ENCODE data around the gene P2RY2.

The P2RY2 gene

DNA sequence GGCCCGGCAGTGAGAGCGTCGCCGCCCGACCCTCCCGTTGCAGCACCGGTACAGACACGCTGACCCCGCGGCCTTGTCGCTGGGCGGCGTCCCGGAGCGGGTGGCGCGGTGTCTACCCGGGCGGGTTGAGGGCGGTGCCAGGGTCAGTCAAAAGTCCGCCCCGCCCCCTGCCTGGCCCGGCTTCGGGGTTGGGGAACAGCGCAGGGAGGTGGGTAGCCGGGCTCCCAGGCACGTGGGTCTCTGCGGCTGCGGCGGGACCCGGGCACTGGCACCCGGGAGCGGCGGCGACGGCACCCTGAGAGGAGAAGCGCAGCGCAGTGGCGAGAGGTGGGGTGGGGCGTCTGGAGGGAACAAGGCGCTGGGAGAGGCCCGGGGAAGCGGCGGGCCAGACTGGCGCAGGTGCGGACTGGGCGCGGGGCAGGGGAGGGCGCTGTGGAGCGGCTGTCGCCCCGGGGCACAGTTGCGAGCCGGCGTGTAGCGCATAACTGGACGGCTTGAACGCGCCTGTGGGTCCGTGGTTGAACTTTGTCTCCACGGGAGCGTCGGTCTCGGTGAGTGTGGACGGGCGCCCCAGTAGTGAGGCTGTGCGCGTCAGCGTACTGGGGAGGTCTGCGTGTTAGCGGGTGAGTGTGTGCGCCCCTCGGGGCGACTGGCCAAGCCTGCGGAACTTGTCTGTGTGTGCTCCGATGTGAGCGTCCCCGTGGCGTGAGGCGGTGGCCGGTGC, at the start of gene P2RY2:
P2RY2 (plus strand) TSS at position 176 of the 724 bp plus-strand sequence. CDS start 15,879 bp downstream, outside the sequence.
- DNase-seq (ENCODE audit: low spot score) = no peak

DNA sequence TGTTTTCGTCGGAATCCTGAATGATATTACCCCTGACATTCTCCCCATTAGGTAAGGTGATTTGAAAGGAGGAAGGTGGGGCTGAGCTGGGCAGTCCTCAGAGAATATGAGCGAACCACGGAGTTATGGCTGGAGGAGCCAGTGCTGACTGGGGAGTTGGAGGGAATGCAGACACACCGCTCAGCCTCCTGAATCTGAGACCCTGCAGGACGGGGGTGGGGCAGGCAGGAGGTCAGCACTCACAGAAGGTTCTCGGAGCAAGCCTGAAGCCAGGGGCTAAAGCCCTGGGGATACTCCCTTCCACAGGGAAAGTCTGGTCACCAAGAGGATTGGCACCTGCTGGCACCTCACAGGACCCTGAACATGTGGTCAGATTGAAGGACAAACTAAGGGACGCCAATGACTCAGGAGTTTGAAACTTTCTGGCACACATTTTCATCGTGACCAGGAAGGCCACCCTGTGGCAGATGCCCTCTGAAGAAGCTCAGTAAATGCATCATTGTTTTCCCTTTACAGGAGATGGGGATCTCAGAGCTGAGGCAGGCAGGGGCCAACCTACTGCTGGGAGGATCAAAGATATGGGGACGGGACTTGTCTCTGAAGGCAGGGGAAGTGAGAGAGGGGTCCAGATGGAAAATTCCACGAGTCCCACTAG, 49.0 kb upstream of the P2RY2 start:
- DNase-seq (ENCODE audit: low spot score) = no peak

DNA sequence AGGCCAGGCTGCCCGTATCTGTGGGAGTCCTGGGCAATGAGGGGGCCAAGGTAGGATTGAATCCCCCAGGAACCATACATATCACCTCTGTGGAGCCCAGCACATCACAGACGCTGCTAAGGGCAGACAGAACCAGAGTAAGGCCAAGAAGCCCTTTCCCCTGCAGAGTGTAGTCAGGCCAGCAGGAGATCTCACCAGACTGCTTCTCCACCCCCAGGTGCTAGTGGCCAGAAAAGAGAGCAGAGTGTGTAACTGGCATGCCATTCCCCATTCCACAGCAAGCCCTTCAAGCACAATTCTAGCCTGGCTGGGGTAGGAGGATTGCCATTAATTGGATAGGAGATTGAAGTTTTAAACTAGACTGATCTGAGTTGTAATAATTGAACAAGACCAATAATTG, 47.9 kb upstream of the P2RY2 start:
- no peak for DNase-seq (ENCODE audit: low spot score)

DNA sequence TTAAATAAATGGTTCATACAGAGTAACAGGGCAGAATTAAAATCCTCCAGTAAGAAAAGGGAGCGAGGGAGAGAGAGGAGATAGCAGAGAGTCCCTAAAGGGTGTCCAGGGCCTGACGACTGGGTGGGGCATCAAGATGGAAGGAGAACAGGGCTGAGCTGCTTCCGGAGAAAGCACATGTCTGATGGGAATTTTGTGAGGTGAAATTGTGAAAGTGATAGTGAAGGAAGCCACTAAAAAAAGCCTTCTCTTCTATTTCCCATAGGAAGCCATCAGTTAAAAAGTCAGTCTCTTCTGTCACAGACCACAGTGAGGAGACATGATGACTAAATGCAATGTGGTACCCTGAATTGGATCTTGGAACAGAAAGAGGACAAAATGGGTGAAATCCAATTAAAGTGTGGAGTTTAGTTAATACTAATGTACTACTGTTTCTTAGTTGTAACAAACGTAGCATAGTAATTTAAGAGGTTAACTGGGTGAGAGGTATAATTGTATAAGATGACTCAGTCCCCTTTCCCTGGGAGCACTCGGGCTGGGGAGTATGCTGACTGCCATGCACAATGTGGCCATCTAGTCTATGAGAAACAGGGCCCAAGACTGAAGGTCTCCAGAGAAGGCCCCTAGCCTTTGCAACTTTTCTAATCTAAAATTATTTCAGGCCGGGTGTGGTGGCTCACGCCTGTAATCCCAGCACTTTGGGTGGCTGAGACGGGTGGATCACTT, 46.5 kb upstream of the P2RY2 start:
- no peak for DNase-seq (ENCODE audit: low spot score)

DNA sequence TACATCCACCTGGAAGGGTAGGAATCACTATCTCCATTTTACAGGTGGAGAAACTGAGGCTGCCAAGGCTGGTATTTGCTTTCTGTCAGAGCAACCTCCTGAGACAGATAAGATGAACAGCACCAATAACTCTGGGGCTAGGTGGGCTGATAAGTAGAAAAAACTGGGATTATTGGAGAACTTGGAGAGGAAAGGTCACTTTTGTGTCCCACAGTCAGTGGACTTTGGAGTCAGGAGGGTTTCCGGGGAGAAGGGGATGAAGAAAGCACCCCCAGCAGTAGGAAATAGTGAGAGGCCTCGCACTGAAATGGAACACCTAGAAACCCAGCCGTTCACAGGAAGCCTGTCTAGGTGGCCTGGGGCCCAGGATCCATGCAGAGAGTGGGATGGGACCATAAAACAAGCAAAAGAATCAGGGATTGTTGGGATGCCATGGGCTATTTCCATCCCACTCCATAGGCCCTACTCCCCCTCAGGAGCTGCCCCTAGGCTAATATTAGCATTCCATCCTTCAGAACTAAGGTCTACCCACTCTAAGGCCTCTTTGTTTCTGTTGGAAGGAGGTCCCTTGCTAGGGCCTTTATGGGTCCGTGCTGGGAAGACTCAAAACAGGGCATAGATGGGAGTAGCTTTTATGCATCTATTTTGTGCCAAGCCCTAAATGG, 45.0 kb upstream of the P2RY2 start:
- no peak for DNase-seq (ENCODE audit: low spot score)

DNA sequence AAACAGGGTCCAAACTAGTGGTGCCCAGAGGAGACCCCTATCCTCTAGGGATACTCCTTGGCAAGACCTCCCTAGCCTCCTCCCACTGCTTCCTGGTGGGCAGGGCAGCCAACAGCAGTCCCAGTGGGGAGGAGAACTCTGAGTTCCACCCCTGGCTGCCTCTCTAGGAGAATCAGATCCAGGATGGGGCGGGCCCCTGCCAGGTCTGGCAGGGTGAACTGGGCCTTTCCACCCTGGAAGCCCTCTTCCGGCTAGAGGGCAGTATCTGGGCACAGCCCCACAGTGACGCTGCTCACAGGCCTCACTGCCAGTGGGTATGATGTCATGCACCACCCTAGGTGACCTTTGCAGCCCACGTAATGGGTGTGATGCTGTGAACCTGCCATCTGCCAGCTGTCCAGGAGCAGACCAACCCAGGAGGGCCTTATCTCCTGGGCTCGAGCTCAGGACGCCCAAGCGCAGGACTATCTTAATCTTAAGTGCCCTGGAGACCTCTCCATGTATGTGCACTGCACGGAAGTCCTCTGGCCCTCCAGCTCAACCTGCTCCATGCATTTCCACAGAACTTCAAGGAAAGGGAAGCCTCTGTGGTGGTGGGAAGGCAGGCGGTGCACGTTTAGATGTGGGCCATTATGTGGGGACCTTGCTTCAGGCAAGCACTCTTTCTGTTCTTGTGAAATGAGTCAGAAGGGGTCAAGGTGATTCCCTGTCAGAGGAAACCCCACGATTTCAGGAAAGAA, 44.2 kb upstream of the P2RY2 start:
- DNase-seq (ENCODE audit: low spot score) = no peak

DNA sequence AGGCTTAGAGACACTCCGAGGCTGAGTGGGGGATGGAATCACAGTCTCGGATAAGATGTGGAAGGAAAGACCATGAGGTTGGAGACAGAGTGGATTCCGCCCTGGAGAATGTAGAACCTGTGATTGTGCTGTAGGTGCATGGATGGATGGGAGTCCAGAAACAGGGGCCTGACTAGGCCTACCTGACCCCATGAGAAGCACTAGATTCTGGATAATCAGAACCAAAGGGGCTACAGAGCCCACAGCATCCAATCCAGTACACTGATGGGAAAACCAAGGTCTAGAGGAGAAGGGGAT, 43.6 kb upstream of the P2RY2 start:
- DNase-seq (ENCODE audit: low spot score) = no peak

DNA sequence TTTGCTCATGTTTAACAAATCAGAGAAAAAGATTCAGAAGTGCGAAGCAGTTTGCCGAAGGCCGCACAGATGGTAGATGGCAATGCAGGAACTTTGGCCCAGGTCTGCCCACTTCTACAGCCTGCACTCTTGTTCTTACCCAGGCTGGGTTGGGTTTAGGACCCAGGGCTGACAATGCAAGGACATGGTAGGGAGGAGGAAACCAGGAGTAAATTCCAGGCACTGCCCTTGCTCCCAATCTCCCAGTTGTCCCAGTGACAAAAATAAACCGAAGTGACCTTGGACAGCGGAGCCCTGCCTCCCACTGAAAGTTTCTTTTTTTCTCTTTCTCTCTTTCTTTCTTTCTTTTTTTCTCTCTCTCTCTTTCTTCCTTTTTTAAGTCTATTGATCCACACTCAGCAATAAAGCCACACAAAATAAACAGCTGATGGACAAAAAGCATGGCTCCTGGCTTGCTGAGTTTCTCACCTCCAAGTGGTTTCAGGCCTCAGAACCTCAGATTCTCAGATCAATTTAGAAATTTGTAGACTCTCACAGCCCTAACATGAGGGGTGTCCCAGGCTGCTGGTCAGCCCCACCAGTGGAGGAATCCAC, 42.4 kb upstream of the P2RY2 start:
- no peak for DNase-seq (ENCODE audit: low spot score)

DNA sequence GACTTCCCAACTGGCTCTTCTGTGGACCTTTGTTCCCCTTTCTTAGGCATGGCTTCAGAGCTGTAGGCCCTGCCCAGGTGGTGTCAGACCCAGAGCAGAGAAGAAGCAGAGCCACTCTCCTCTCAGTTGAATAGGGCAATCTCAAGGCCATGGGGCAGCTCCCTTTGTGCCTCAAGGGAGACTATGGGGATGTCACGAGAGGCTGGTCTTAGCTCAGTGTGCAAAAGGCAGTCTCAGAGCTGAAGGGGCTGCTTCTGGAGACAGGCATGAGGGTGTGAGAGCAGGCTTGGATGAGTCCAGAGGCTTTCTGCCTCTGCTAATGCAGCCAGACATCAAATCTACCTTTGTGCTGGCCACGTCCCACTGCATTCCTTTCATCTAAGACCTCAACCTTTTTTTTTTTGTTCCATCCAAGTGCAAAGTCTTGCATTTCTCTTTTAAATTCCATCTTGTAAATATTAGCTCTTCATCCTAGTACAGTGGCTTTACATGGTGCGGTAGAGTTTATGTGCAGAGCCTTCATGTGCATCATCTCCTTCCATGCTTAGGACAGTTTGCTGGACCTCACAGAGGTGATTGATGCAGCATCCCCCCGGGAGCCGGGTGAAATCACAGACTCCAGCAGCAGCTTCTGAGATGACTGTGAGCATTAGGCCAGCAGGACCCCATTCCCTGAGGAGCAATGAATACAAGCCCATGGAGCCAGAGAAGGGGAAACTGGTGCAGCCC, 41.8 kb upstream of the P2RY2 start:
- DNase-seq (ENCODE audit: low spot score) = no peak

DNA sequence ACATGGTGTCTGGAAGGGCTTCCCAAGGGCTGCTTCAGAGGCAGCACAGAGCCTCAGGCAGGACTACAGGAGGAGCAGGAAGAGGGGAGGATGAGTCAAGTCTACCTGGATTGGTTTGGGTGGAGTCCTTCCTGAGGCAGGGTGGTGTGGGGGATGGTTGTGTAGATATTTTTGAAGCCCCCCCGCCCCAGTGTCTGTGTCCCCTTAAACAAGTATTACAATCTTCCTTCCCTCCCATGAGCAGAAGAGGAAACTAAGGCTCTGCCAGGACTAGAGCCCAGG, 41.3 kb upstream of the P2RY2 start:
- DNase-seq (ENCODE audit: low spot score) = no peak

DNA sequence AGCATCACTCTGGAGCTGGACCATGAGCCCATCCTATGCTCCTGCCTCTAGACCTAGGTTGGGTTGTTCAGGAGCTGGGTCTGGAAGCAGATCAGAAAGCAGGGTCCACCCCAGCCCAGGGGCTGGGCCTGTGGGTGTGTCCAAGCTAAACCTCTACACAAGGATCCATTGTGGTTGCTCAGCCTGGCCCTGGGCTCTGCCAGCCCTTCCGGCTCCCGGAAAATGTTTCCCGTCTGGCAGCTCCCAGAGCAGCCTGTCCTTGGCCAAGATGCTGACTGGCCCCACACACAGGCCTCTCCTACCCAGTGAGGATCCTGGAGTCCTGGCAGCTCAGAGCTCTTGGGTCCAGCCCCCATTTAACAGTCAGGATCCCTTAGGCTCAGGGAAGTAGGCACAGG, 40.7 kb upstream of the P2RY2 start:
- peak; percentile 59 for DNase-seq (ENCODE audit: low spot score)

DNA sequence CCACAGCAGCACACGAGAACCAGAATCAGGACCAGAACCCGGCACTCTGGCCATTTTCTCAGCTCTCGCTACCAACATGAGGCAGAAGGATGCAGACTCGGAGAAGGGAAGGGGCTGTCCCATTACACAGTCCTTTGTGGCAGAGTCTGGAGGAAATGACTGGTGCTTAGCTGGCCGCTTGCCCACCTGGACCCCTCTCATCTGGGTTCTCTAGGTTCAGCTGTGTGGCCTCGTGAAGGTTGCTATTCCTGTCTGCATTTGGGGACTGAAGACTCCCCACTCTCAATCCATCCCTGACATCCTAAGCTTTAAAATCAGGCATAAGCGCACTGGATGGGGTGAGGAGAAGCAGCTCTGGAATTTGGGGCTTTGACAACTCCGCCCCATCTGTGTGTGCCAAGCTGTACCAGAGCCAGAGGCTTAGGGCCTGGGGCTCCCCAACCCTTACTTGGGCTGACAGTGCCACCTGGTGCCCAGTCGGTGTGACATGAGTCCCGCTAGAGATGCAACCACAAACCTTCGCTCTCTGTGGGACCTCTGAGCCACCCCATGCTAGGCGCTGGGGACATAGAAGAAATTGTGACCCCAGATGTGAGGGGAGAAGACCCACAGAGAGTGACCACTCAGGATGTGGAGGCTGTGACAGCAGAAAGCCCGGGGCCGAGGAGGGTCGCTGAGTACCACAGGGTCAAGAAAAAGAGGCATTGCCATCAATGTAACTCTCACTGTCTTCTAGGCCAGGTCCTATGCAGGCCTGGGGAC, 40.1 kb upstream of the P2RY2 start:
- DNase-seq (ENCODE audit: low spot score) = peak; percentile 77

DNA sequence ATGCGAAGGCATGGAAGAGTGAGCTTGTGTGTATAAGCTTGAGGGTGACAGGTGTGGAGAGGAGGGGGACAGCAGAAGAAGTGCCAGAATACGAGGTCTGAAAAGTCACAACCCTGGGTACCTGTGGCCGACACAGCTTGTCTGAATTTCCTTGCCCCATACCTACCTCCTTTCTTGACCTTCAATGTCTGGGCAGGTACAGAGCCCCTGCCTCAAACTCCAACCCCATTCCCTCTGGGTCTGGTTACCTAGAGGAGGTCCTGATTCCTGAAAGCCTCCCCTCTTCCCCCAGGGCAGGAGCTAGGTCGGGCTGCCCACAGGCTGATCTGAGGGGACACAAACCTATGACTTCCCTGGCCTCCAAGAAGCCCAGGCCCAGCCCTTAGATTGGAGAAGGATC, 39.4 kb upstream of the P2RY2 start:
- DNase-seq (ENCODE audit: low spot score) = no peak

DNA sequence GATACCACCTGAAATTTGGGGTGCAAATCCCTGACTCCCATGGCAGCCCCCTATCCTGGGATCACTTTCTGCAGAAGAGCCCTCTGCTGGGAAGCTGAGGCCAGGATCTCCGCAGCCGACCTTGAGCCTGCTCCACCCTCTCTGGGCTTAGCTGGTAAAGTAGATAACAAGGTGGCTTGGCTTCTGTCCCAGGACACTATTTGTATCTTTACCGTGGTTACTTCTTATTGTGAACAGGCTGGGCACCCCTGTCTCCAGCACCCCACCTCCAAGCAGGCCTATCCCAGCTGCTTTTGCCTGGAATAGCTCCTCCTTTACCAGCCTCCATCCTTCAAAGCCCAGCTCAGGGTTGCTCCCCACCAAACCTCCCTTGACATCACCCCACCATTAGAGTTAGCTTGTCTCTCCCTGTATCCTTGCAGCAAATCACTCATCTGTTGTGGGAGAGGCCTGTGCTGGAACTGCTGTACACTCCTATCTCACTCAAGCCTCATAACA, 35.2 kb upstream of the P2RY2 start:
- no peak for DNase-seq (ENCODE audit: low spot score)

DNA sequence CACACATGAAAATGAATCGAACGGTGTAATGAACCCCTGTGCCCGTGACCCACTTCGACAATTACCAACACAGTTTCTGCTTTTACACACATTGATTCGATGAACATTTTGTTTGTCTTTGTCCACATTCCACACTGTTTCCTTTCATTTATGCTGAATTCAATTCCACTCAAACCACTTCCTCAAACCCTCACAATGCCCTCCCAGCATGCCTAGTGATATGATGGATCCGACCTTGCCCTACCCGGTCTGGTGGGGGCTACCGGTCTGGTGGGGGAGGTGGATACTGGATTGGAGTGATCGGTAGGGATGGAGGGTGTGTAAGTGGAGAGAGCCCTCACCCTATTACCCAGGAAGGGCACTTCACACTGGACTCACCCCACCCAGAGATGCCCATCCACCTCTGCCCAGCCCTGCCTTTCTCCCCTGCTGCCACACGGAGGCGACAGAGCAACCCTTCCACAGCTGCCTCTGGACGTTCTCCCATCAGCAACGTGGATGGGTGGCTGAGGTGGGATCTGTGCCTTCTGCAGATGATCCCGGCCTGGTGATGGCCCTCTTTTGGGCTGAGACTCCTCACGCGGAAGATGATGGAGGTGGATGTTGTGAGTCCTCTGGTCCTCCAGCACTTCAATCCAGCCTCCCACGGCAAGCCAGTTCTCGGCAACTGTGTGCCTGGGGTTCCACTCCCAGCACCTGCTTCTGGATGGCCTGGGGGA, 33.0 kb upstream of the P2RY2 start:
- DNase-seq (ENCODE audit: low spot score) = no peak

DNA sequence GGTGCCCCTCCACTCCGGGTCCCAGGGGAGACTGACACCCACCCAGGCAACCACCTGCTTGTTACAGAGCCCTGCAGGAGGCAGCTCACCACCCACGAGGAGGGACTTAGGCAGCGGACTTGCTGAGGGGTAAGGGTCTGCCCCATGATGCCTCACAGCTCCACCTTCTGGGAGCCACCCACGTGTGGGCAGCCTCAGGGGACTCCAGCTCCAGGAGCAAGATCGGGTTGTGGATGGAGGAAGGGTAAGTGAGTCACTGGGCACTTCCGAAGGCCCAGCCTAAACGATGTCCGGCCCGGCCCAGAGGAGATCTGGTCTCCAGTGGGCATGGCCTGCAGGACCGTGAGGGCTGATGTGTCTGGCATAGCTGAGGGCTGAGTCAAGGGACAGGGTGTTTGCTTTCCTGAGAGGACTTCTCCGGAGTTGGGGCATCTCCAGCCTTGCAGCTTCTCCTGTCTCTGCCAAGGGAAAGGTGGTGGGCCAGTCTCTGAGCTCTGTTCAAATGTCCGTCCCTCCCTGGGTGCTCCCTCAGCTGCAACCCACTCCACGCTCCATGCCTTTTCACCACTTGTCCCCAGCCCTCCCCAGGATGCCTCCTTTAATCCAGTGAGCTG, 32.3 kb upstream of the P2RY2 start:
- no peak for DNase-seq (ENCODE audit: low spot score)

DNA sequence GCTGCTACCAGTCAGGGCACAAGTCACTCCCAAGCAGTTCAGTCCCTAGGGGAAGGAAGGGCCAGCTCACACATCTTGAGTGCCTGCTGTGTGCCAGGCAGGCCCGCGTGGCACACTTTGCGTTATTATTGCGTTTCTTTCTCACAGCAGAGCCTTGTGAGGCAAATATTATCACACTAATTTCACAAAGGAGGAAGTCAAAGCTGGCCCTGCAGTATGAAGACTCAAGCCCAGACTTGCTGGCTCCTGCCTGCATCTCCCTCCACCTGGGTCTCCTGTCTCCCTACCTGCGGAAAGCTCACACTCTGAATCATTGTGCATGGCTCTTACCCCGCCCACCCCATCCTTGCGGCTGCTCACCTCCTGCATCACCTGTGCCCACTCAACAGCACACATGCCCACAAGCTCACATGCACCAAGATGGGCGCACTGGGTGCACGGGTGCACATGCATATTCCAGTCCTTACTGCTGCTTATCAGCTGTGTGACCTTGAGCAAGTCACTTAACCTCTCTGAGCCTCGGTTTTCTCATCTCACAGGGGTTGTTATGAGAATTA, 31.7 kb upstream of the P2RY2 start:
- no peak for DNase-seq (ENCODE audit: low spot score)

DNA sequence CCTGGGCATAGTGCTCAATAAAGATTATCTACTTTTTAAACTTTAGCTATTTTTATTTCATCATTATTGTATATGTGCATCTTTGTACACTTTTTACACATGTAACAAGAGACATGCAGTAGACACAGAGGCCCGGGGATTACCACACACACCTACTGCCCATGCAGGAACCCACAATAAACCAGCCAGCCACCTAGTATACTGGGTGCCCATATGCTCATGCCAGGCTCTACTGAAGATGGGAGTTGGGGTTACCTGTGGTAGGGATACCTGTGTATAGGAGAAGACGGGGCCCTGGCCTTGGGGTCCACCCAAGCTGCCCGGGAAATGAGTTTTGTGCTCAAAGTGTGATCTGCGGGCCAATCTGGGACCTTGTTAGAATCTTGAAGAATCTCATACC, 31.2 kb upstream of the P2RY2 start:
- no peak for DNase-seq (ENCODE audit: low spot score)

DNA sequence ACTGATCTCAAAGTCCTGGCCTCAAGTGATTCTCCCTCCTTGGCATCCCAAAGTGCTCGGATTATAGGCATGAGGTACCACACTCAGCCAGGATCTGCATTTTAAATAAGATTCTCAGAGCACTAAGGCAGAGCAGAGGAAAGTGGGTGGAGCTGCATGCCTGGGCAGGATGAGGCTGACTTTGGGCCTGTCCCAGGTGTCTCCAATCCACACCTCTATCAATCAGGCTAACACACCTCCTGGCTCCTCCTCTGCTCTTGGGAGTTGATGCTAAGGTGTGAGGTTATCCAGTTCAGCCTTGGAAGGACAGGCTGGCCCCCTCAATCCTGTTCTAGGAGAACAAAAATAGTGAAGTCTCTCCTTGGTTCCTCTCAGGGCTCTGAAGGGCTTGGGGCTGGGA, 30.2 kb upstream of the P2RY2 start:
- no peak for DNase-seq (ENCODE audit: low spot score)
